ENCODE results near the gene NCAM2.

- TF ChIP-seq, protein P1, sequence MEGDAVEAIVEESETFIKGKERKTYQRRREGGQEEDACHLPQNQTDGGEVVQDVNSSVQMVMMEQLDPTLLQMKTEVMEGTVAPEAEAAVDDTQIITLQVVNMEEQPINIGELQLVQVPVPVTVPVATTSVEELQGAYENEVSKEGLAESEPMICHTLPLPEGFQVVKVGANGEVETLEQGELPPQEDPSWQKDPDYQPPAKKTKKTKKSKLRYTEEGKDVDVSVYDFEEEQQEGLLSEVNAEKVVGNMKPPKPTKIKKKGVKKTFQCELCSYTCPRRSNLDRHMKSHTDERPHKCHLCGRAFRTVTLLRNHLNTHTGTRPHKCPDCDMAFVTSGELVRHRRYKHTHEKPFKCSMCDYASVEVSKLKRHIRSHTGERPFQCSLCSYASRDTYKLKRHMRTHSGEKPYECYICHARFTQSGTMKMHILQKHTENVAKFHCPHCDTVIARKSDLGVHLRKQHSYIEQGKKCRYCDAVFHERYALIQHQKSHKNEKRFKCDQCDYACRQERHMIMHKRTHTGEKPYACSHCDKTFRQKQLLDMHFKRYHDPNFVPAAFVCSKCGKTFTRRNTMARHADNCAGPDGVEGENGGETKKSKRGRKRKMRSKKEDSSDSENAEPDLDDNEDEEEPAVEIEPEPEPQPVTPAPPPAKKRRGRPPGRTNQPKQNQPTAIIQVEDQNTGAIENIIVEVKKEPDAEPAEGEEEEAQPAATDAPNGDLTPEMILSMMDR (IDR thresholded peaks at IDR 0.05): no peak
- TF ChIP-seq EZH2 (IDR thresholded peaks at IDR 0.05; ENCODE audit: borderline replicate concordance, insufficient read depth, low read depth, low read length, poor library complexity, severe bottlenecking): no peak
These were observed 369.4 kb downstream of the NCAM2 start for GRCh38 chr21:21367583-21367982.
